Endodermal cell (in vitro differentiated cells): ENCODE measurements around the gene PGAM5. TPM values are rescaled to one million over a fixed set of nuclear protein-coding genes. Genes with fewer than 3 reads are reported as not detected.
A peak's percentile ranks its signal among the peaks of the same experiment; 100 is the strongest.

Experiments
- DNase-seq: peaks from one replicate; pipeline ENCODE4 v3.0.0-alpha.2; 2017
- H3K27ac ChIP-seq: 2 replicates; pipeline ENCODE4 v1.5.1; 2013; ENCODE audit warnings: mild to moderate bottlenecking, low read depth, low read length, moderate library complexity
- H3K27me3 ChIP-seq: 2 replicates; pipeline ENCODE4 v1.6.1; 2013; ENCODE audit warnings: mild to moderate bottlenecking, low read length, moderate library complexity; ENCODE audit not compliant: insufficient read depth, control insufficient read depth, poor library complexity, severe bottlenecking
- H3K36me3 ChIP-seq: 2 replicates; pipeline ENCODE4 v1.7.0; 2013; ENCODE audit warnings: mild to moderate bottlenecking, low read length, moderate library complexity; ENCODE audit not compliant: control insufficient read depth, insufficient read depth
- H3K4me1 ChIP-seq: one replicate; pipeline ENCODE4 v1.7.0; 2013; ENCODE audit warnings: low read length; ENCODE audit not compliant: control insufficient read depth, insufficient read depth
- H3K4me3 ChIP-seq: 2 replicates; pipeline ENCODE4 v1.5.1; 2013; ENCODE audit warnings: mild to moderate bottlenecking, low read length, moderate library complexity
- H3K9ac ChIP-seq: 2 replicates; pipeline ENCODE4 v1.6.1; 2013; ENCODE audit warnings: mild to moderate bottlenecking, low read length, moderate library complexity; ENCODE audit not compliant: poor library complexity, severe bottlenecking; ENCODE audit errors: extremely low read depth
- H3K9me3 ChIP-seq: 2 replicates; pipeline ENCODE4 v1.6.1; 2013; ENCODE audit warnings: mild to moderate bottlenecking, low read length, moderate library complexity; ENCODE audit not compliant: control insufficient read depth
- H3K27ac Mint-ChIP-seq: 2 replicates; pipeline ENCODE4 v1.8.0; 2020; ENCODE audit warnings: mixed read lengths
- H3K27me3 Mint-ChIP-seq: 2 replicates; pipeline ENCODE4 v1.8.0; 2021; ENCODE audit warnings: mild to moderate bottlenecking, mixed read lengths; ENCODE audit not compliant: insufficient read depth
- H3K36me3 Mint-ChIP-seq: 2 replicates; pipeline ENCODE4 v1.8.0; 2020; ENCODE audit warnings: low read depth, mixed read lengths
- H3K4me1 Mint-ChIP-seq: 2 replicates; pipeline ENCODE4 v1.8.0; 2020; ENCODE audit warnings: mixed read lengths
- H3K4me3 Mint-ChIP-seq: 2 replicates; pipeline ENCODE4 v1.8.0; 2020; ENCODE audit warnings: mild to moderate bottlenecking, moderate library complexity, mixed read lengths
- H3K9me3 Mint-ChIP-seq: 2 replicates; pipeline ENCODE4 v1.8.0; 2020; ENCODE audit warnings: mild to moderate bottlenecking, mixed read lengths
- WGBS, 2 experiments: methylation state at CpG; one replicate each; pipeline versions ENCODE4 v1.1.5 to v1.1.7; 2013; ENCODE audit warnings: missing lambda C conversion rate in 2 of 2, mixed read lengths in 1 of 2; ENCODE audit not compliant: insufficient coverage in 1 of 2, insufficient read length in 1 of 2; 5-methylcytosine and 5-hydroxymethylcytosine counted together
- total RNA-seq, 2 donors: library from RNA; stranded (reverse); fragmentation: NEBNext Ultra II Directional in 1 of 2; extraction: Animal tissue kit (Norgen Biotek cat#: 25700) in 1 of 2; gene quantifications; 2 replicates in 1 of 2; 3 replicates in 1 of 2; pipeline ENCODE4 v1.2.1, GENCODE V29; 2021
- TF ChIP-seq, protein P1 (sequence below): fragments of 200-600 bp; sonication (generic); conservative IDR thresholded peaks from 2 replicates; pipeline ENCODE4 v1.5.0; 2021; ENCODE audit warnings: antibody characterized with exemption, mild to moderate bottlenecking

PGAM5 gene
- total RNA-seq, 2 donors from 2014 or later, result 60.2 to 64.3 TPM

DNA sequence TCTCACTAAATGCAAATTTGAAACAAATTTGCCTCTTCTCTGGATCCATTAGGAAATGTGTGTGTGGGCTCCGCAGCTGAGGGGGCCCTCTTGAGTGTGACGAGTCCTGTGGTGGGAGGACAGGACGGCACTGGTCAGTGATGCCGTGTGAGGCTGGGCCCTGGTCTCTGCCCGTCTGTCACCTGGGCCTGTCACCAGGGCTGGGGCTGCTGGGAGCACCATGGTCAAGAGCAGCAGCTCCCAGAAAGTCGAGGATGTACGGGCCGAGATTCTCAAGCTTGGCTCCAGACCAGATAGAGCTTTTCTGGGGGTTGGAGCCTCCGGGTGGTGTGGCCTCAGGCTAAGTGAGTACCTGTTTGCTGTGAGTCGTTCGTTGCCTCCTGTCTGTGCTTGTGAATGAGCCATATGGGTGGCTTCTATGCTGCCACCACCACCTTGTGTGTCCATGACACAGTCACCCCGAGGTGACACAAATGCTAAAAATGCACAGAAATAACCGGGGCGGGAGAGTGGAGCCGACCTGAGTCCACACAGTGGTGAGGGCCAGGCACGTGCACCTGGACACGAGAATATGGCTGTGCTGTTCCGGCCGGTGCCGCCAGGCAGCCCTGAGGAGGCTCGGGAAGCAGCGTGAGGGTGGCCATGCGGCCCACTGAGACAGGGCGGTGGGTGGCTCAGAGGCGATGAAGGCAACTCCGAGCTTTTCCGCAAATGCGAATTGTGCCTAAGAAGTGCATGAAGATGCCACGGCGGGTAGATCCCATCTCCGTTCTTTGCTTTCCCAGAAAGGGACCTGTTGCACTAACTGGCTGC, 8.7 kb downstream of the PGAM5 start:
- TF ChIP-seq, protein P1, sequence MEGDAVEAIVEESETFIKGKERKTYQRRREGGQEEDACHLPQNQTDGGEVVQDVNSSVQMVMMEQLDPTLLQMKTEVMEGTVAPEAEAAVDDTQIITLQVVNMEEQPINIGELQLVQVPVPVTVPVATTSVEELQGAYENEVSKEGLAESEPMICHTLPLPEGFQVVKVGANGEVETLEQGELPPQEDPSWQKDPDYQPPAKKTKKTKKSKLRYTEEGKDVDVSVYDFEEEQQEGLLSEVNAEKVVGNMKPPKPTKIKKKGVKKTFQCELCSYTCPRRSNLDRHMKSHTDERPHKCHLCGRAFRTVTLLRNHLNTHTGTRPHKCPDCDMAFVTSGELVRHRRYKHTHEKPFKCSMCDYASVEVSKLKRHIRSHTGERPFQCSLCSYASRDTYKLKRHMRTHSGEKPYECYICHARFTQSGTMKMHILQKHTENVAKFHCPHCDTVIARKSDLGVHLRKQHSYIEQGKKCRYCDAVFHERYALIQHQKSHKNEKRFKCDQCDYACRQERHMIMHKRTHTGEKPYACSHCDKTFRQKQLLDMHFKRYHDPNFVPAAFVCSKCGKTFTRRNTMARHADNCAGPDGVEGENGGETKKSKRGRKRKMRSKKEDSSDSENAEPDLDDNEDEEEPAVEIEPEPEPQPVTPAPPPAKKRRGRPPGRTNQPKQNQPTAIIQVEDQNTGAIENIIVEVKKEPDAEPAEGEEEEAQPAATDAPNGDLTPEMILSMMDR, result no peak
- 94 to 97% methylated on average over 26 to 31 of the region's 31 CpGs for WGBS, 2 experiments
- Histone ChIP-seq H3K27ac (no peak overlapping the region), H3K4me3 (no peak overlapping the region), H3K9ac (no peak overlapping the region), H3K36me3 (peaks cover 66% of the 10 kb centered on the region), H3K27me3 (no peaks in the 10 kb centered on the region), H3K4me1 (no peaks in the 10 kb centered on the region), H3K9me3 (no peaks in the 10 kb centered on the region)
- Mint-ChIP-seq H3K9me3 (no peaks in the 10 kb centered on the region), H3K27me3 (no peaks in the 10 kb centered on the region), H3K27ac (peak overlapping the region; percentile 39), H3K4me1 (no peaks in the 10 kb centered on the region), H3K36me3 (peaks cover 75% of the 10 kb centered on the region), H3K4me3 (no peak overlapping the region)
- no peak for DNase-seq

DNA sequence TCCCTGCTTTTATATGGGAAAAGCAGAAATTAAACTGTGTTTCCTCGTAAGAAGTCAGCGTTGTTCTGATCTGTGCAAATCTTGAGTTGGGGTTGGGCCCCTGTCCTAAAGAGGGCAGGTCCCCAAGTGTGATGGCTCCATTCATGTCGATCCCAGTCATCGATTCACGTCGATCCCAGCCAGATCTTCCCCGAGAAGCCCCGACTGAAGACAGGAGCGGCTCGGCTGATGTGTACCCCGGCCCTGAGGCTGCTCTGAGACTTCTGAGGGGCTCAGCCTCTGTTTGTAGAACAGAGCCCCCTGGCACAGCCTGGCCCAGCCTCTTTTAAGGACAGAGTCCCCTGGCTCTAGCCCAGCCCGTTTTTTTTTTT, 9.3 kb downstream of the PGAM5 start:
- no peaks in the 10 kb centered on the region for H3K27me3 ChIP-seq
- no peak overlapping the region for H3K4me3 Mint-ChIP-seq
- peak overlapping the region; percentile 39 for H3K27ac Mint-ChIP-seq
- H3K9ac ChIP-seq, result no peak overlapping the region
- no peaks in the 10 kb centered on the region for H3K27me3 Mint-ChIP-seq
- TF ChIP-seq, protein P1, result no peak
- WGBS, 2 experiments, result 95 to 98% methylated on average over 6 to 12 of the region's 12 CpGs
- DNase-seq, result no peak
- H3K36me3 Mint-ChIP-seq, result peaks cover 72% of the 10 kb centered on the region
- H3K4me1 Mint-ChIP-seq, result no peaks in the 10 kb centered on the region
- H3K27ac ChIP-seq, result no peak overlapping the region
- no peaks in the 10 kb centered on the region for H3K9me3 Mint-ChIP-seq
- H3K4me3 ChIP-seq, result no peak overlapping the region
- H3K36me3 ChIP-seq, result peaks cover 66% of the 10 kb centered on the region
- no peaks in the 10 kb centered on the region for H3K4me1 ChIP-seq
- H3K9me3 ChIP-seq, result no peaks in the 10 kb centered on the region

DNA sequence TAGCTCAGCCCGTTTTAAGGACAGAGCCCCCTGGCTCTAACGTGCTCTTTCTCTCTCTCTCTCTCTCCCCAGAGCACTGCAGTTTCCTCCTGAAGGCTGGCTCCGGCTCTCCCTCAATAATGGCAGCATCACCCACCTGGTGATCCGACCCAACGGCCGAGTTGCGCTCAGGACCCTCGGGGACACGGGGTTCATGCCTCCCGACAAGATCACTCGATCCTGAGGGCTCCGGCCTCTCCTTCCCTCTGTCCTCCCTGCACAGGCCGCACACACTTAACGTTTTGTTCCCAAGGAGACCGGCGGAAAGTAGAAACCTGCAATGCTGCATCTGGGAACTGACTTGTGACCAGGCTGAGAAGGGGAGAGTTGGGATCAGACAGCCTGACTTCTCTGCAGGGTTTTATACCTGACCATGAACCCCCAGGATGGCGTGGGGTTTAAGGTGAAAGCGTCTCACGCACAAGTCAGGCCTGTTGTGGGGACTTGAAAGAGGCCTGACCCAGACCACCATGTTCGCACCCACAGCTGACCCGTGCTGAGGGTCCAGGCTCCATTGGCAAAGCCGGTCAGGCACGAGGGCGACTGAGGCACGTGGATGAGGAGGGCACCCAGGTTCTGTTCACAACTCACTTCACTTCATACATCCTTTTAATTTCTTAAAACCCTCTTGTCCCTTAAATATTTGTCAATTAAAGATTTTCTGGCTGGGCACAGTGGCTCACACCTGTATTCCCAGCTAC, 10.1 kb downstream of the PGAM5 start:
- TF ChIP-seq, protein P1, result no peak
- no peak overlapping the region for H3K27ac ChIP-seq
- H3K36me3 ChIP-seq, result peaks cover 71% of the 10 kb centered on the region
- peaks cover 73% of the 10 kb centered on the region for H3K36me3 Mint-ChIP-seq
- no peaks in the 10 kb centered on the region for H3K9me3 ChIP-seq
- H3K4me1 ChIP-seq, result no peaks in the 10 kb centered on the region
- H3K4me1 Mint-ChIP-seq, result no peaks in the 10 kb centered on the region
- no peak overlapping the region for H3K4me3 ChIP-seq
- WGBS, 2 experiments, result 96% methylated on average over 11 to 25 of the region's 25 CpGs
- H3K27me3 ChIP-seq, result no peaks in the 10 kb centered on the region
- no peak overlapping the region for H3K4me3 Mint-ChIP-seq
- no peak for DNase-seq
- H3K27me3 Mint-ChIP-seq, result no peaks in the 10 kb centered on the region
- H3K9me3 Mint-ChIP-seq, result no peaks in the 10 kb centered on the region
- H3K9ac ChIP-seq, result no peak overlapping the region
- H3K27ac Mint-ChIP-seq, result no peak overlapping the region
